Memory B cell (primary cell): Measurements from ENCODE around the gene POLD2.
A peak's percentile ranks its signal among the peaks of the same experiment; 100 is the strongest.

Experiments used
- ATAC-seq: fragments of 150-1000 bp; cut with Tn5 transposase; 2 replicates; pipeline ENCODE4 v1.10.0; 2021; ENCODE audit warnings: low read depth, mild to moderate bottlenecking, moderate library complexity
- DNase-seq, 2 donors: peaks; one replicate each; pipeline ENCODE4 v3.0.0; 2022; ENCODE audit warnings: low spot score in 2 of 2
- H3K27ac Mint-ChIP-seq: one replicate; pipeline ENCODE4 v1.8.0; 2022; ENCODE audit warnings: mild to moderate bottlenecking, moderate library complexity, mixed read lengths
- H3K27me3 Mint-ChIP-seq: one replicate; pipeline ENCODE4 v1.8.0; 2022; ENCODE audit warnings: mixed read lengths
- H3K36me3 Mint-ChIP-seq: one replicate; pipeline ENCODE4 v1.8.0; 2022; ENCODE audit warnings: mild to moderate bottlenecking, mixed read lengths
- H3K4me1 Mint-ChIP-seq: one replicate; pipeline ENCODE4 v1.8.0; 2022; ENCODE audit warnings: mixed read lengths
- H3K4me3 Mint-ChIP-seq: one replicate; pipeline ENCODE4 v1.8.0; 2022; ENCODE audit warnings: mild to moderate bottlenecking, moderate library complexity, mixed read lengths
- H3K9me3 Mint-ChIP-seq: one replicate; pipeline ENCODE4 v1.8.0; 2022; ENCODE audit warnings: mixed read lengths

The POLD2 gene

GRCh38 chr7:44100458-44101302 is 22.7 kb downstream of the POLD2 start:
- peaks cover 4% of the 10 kb centered on the region for H3K27me3 Mint-ChIP-seq
- no peak overlapping the region for H3K4me3 Mint-ChIP-seq
- ATAC-seq: no peak
- H3K36me3 Mint-ChIP-seq: no peaks in the 10 kb centered on the region
- no peaks in the 10 kb centered on the region for H3K9me3 Mint-ChIP-seq
- H3K4me1 Mint-ChIP-seq: peaks cover 27% of the 10 kb centered on the region
- DNase-seq: no peak
- H3K27ac Mint-ChIP-seq: no peak overlapping the region

- peaks cover 25% of the 10 kb centered on the region for H3K4me1 Mint-ChIP-seq
- no peak overlapping the region for H3K27ac Mint-ChIP-seq
- H3K4me3 Mint-ChIP-seq: no peak overlapping the region
- DNase-seq (no peak), ATAC-seq (no peak)
- H3K36me3 Mint-ChIP-seq: no peaks in the 10 kb centered on the region
- no peaks in the 10 kb centered on the region for H3K9me3 Mint-ChIP-seq
- no peaks in the 10 kb centered on the region for H3K27me3 Mint-ChIP-seq
Observed at GRCh38 chr7:44099669-44100068, 23.7 kb downstream of the POLD2 start.

- Mint-ChIP-seq H3K36me3 (no peaks in the 10 kb centered on the region), H3K27me3 (no peaks in the 10 kb centered on the region), H3K4me3 (no peak overlapping the region), H3K9me3 (no peaks in the 10 kb centered on the region), H3K27ac (peak overlapping the region; percentile 79), H3K4me1 (peaks cover 30% of the 10 kb centered on the region)
- ATAC-seq (no peak), DNase-seq (no peak)
Observed at GRCh38 chr7:44098092-44099068, 25.0 kb downstream of the POLD2 start.

DNA sequence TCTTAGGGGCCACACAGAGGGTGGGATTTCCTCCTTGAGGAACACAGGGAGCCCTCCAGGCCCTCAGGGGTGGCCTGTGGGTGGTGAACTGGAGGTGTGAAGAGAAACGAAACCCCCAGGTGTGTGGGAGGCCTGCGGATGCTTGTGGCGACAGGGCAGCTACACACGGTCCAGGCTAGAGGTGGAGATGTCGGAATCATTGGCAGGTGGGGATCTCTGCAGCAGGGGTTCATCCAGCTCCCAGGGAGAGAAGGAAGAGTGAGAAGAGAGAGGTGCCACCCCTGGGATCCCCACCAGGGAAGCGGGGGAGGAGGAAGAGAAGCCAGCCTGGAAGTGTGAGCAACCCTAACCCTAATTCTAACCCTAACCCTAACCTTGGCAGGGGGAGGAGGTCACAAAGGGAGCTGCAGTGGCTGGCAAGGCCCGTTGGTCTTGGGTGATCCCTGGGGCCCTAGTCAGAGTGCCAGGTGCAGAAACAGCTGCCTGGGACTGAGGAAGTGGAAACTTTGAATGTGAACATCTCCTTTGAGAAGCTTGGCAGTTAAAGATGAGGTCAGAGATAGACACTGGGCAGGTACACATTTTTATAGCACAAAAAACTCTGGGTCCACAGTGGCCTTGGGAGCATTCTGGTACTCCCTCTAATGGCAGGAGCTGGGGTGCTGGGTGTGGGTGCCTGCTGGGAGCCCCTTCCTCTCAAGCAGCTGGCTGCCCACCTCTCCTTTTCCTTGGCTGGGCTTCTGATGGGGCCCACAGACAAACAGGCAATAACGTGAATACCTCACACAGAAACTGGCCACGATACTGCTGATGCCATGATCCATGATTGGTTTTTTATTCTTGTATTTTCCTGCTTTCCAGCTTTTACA is 26.1 kb downstream of the POLD2 start:
- Mint-ChIP-seq H3K9me3 (no peaks in the 10 kb centered on the region), H3K4me3 (peak overlapping the region; percentile 28), H3K27me3 (no peaks in the 10 kb centered on the region), H3K36me3 (no peaks in the 10 kb centered on the region), H3K4me1 (peaks cover 32% of the 10 kb centered on the region), H3K27ac (peak overlapping the region; percentile 79)
- ATAC-seq: peak; percentile 96
- peak; percentile 46 to 67 for DNase-seq

- ATAC-seq: no peak
- H3K36me3 Mint-ChIP-seq: no peaks in the 10 kb centered on the region
Observed at GRCh38 chr7:44096326-44096881, 26.9 kb downstream of the POLD2 start.

GRCh38 chr7:44095781-44096180 is 27.6 kb downstream of the POLD2 start:
- H3K4me1 Mint-ChIP-seq: peaks cover 31% of the 10 kb centered on the region
- ATAC-seq (no peak), DNase-seq (no peak)
- peak overlapping the region; percentile 35 for H3K27ac Mint-ChIP-seq
- H3K9me3 Mint-ChIP-seq: no peaks in the 10 kb centered on the region
- no peaks in the 10 kb centered on the region for H3K36me3 Mint-ChIP-seq
- H3K4me3 Mint-ChIP-seq: no peak overlapping the region
- H3K27me3 Mint-ChIP-seq: no peaks in the 10 kb centered on the region

More at GRCh38 chr7:44096326-44096881, 26.9 kb downstream of the POLD2 start:
- H3K4me3 Mint-ChIP-seq: peak overlapping the region; percentile 8
- peak overlapping the region; percentile 79 for H3K27ac Mint-ChIP-seq
- no peaks in the 10 kb centered on the region for H3K9me3 Mint-ChIP-seq
- H3K27me3 Mint-ChIP-seq: no peaks in the 10 kb centered on the region
- no peak for DNase-seq
- peaks cover 31% of the 10 kb centered on the region for H3K4me1 Mint-ChIP-seq

DNA sequence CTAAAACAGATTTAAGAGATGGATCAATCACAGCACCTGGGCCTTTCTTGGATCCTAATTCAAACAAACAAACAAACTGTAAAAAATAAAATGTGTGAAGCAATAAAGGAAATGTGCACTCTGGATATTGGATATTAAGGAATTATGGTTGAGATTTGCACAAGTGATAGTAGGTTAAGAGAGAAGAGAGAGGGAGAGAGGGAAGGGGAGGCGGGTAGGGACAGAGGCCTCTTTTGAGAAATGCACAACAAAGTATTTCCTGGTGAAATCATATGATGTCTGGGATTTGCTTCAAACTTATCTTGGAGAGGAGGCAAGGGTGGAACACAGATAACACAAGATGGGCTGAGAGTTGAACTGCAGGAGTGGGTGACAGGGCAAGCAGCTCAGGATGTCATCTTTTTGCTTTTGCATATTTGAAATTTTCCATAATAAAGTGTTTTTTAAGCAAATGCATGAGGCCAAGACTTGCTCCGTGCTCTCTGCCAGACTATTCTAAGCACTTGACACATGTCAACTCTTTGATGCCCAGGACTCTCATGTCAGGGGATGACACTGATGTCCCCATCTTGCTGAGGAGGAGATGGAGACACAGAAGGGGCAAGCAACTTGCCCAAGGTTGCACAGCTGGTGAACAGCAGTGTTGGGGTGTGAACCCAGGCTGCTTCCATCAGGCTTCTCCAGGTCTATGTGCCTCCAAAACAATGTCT is 28.3 kb downstream of the POLD2 start:
- ATAC-seq (no peak), DNase-seq (no peak)
- Mint-ChIP-seq H3K4me1 (peaks cover 28% of the 10 kb centered on the region), H3K36me3 (no peaks in the 10 kb centered on the region), H3K27ac (peak overlapping the region; percentile 35), H3K4me3 (peak overlapping the region; percentile 12), H3K9me3 (no peaks in the 10 kb centered on the region), H3K27me3 (no peaks in the 10 kb centered on the region)

GRCh38 chr7:44094365-44094764 is 29.0 kb downstream of the POLD2 start:
- Mint-ChIP-seq H3K4me1 (peaks cover 28% of the 10 kb centered on the region), H3K27me3 (no peaks in the 10 kb centered on the region), H3K4me3 (no peak overlapping the region), H3K9me3 (no peaks in the 10 kb centered on the region), H3K27ac (no peak overlapping the region), H3K36me3 (no peaks in the 10 kb centered on the region)
- DNase-seq: no peak
- no peak for ATAC-seq

- peaks cover 28% of the 10 kb centered on the region for H3K4me1 Mint-ChIP-seq
- no peaks in the 10 kb centered on the region for H3K27me3 Mint-ChIP-seq
- no peaks in the 10 kb centered on the region for H3K9me3 Mint-ChIP-seq
- no peaks in the 10 kb centered on the region for H3K36me3 Mint-ChIP-seq
- DNase-seq: no peak
- ATAC-seq: no peak
- H3K4me3 Mint-ChIP-seq: no peak overlapping the region
- H3K27ac Mint-ChIP-seq: no peak overlapping the region
Observed at GRCh38 chr7:44093102-44093641, 30.2 kb downstream of the POLD2 start.

GRCh38 chr7:44087911-44088838 is 35.2 kb downstream of the POLD2 start:
- Mint-ChIP-seq H3K36me3 (no peaks in the 10 kb centered on the region), H3K27ac (no peak overlapping the region), H3K27me3 (no peaks in the 10 kb centered on the region), H3K4me1 (peaks cover under 1% of the 10 kb centered on the region), H3K9me3 (no peaks in the 10 kb centered on the region), H3K4me3 (no peak overlapping the region)
- ATAC-seq: no peak
- no peak for DNase-seq

DNA sequence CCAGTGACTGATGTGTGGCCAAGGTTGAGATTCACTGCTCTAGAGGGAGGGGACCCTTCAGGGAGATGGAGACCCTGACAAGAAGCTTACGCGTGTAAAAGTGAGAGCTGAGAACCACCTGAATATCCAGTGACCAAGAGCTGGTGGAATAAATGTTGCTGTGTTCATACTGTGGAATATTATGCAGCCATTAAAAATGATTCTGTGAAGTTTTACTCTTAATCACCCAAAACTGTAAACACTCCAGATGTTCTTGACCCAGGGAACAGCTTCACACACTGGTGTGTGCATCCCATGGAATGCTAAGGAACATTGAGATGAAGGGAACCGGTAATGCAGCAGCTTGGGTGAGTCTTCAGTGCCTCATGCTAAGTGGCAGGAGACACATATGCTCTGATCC is 36.7 kb downstream of the POLD2 start:
- H3K4me3 Mint-ChIP-seq: no peak overlapping the region
- no peak for ATAC-seq
- no peak for DNase-seq

GRCh38 chr7:44085546-44085945 is 37.8 kb downstream of the POLD2 start:
- Mint-ChIP-seq H3K4me3 (no peak overlapping the region), H3K27me3 (no peaks in the 10 kb centered on the region), H3K36me3 (peaks cover 3% of the 10 kb centered on the region), H3K27ac (no peak overlapping the region), H3K4me1 (peaks cover 7% of the 10 kb centered on the region), H3K9me3 (no peaks in the 10 kb centered on the region)
- DNase-seq (no peak), ATAC-seq (no peak)

More for the DNA sequence above, 36.7 kb downstream of the POLD2 start:
- no peaks in the 10 kb centered on the region for H3K27me3 Mint-ChIP-seq
- H3K36me3 Mint-ChIP-seq: no peaks in the 10 kb centered on the region
- H3K9me3 Mint-ChIP-seq: no peaks in the 10 kb centered on the region
- no peak overlapping the region for H3K27ac Mint-ChIP-seq
- H3K4me1 Mint-ChIP-seq: no peaks in the 10 kb centered on the region
